HepG2 (cell line): Measurements from ENCODE around the gene SOX9. TPM values are rescaled to one million over a fixed set of nuclear protein-coding genes. Genes with fewer than 3 reads are reported as not detected.

ENCODE experiments used
- ADNP ChIP-seq: sonication (generic); formaldehyde crosslinking; IDR thresholded peaks from 2 replicates; pipeline ENCODE4 v1.4.0; 2020; ENCODE audit warnings: missing genetic modification reagents
- AFF4 ChIP-seq: sonication (generic); formaldehyde crosslinking; IDR thresholded peaks from 2 replicates; pipeline ENCODE4 v1.4.0; 2020; ENCODE audit warnings: missing genetic modification reagents
- CBX5 ChIP-seq: sonication (generic); formaldehyde crosslinking; IDR thresholded peaks from 2 replicates; pipeline ENCODE4 v1.4.0; 2020; ENCODE audit warnings: missing genetic modification reagents, borderline replicate concordance
- ELK4 ChIP-seq: sonication (generic); formaldehyde crosslinking; IDR thresholded peaks from 2 replicates; pipeline ENCODE4 v1.9.0; 2021; ENCODE audit warnings: missing genetic modification reagents, borderline replicate concordance
- HCFC1 ChIP-seq: fragments of 150-350 bp; IDR thresholded peaks from 2 replicates; pipeline ENCODE4 v1.6.1; 2014; ENCODE audit warnings: low read depth, low read length
- HMGA1 ChIP-seq: sonication (generic); formaldehyde crosslinking; conservative IDR thresholded peaks from 2 replicates; pipeline ENCODE4 v1.4.0; 2020; ENCODE audit warnings: missing genetic modification reagents
- IRX3 ChIP-seq: sonication (generic); formaldehyde crosslinking; IDR thresholded peaks from 2 replicates; pipeline ENCODE4 v1.8.1; 2023; ENCODE audit warnings: mild to moderate bottlenecking, low read depth, missing genetic modification reagents, borderline replicate concordance
- KLF12 ChIP-seq: sonication (generic); formaldehyde crosslinking; IDR thresholded peaks from 2 replicates; pipeline ENCODE4 v1.4.0; 2020; ENCODE audit warnings: missing genetic modification reagents, borderline replicate concordance
- MYC ChIP-seq: sonication (generic); formaldehyde crosslinking; IDR thresholded peaks from 2 replicates; pipeline ENCODE4 v1.9.0; 2021; ENCODE audit warnings: missing genetic modification reagents, borderline replicate concordance
- NR3C1 ChIP-seq: sonication (generic); formaldehyde crosslinking; IDR thresholded peaks from 2 replicates; pipeline ENCODE4 v1.4.0; 2020; ENCODE audit warnings: missing genetic modification reagents
- POLR2G ChIP-seq: fragments of 200-400 bp; formaldehyde crosslinking; IDR thresholded peaks from 2 replicates; pipeline ENCODE4 v1.6.1; 2018; ENCODE audit warnings: mild to moderate bottlenecking, low read depth, low read length, moderate library complexity
- RBAK ChIP-seq: sonication (generic); formaldehyde crosslinking; IDR thresholded peaks from 2 replicates; pipeline ENCODE4 v1.5.1; 2020; ENCODE audit warnings: mild to moderate bottlenecking, missing genetic modification reagents
- REL ChIP-seq: sonication (generic); formaldehyde crosslinking; conservative IDR thresholded peaks from 2 replicates; pipeline ENCODE4 v1.8.0; 2022; ENCODE audit warnings: mild to moderate bottlenecking, missing genetic modification reagents, moderate library complexity
- SNAPC5 ChIP-seq: sonication (generic); formaldehyde crosslinking; IDR thresholded peaks from 2 replicates; pipeline ENCODE4 v1.8.1; 2023; ENCODE audit warnings: mild to moderate bottlenecking, missing genetic modification reagents, borderline replicate concordance
- THAP11 ChIP-seq: IDR thresholded peaks from 2 replicates; pipeline ENCODE4 v1.6.1; 2016; ENCODE audit warnings: missing biosample characterization, missing genetic modification reagents
- ZFP62 ChIP-seq: sonication (generic); formaldehyde crosslinking; IDR thresholded peaks from 2 replicates; pipeline ENCODE4 v1.4.0; 2020; ENCODE audit warnings: missing genetic modification reagents
- ZNF326 ChIP-seq: sonication (generic); formaldehyde crosslinking; IDR thresholded peaks from 2 replicates; pipeline ENCODE4 v1.4.0; 2020; ENCODE audit warnings: missing genetic modification reagents, borderline replicate concordance
- ZNF335 ChIP-seq: sonication (generic); formaldehyde crosslinking; IDR thresholded peaks from 2 replicates; pipeline ENCODE4 v1.4.0; 2020; ENCODE audit warnings: missing genetic modification reagents
- ZNF512B ChIP-seq: sonication (generic); formaldehyde crosslinking; IDR thresholded peaks from 2 replicates; pipeline ENCODE4 v1.5.1; 2020; ENCODE audit warnings: missing genetic modification reagents, mild to moderate bottlenecking, borderline replicate concordance
- ZNF549 ChIP-seq: sonication (generic); formaldehyde crosslinking; IDR thresholded peaks from 2 replicates; pipeline ENCODE4 v1.5.0; 2020; ENCODE audit warnings: missing genetic modification reagents
- ZNF7 ChIP-seq: IDR thresholded peaks from 2 replicates; pipeline ENCODE4 v1.6.1; 2016; ENCODE audit warnings: missing biosample characterization, missing genetic modification reagents
- ZNF709 ChIP-seq: sonication (generic); formaldehyde crosslinking; IDR thresholded peaks from 2 replicates; pipeline ENCODE4 v1.5.0; 2020; ENCODE audit warnings: mild to moderate bottlenecking, missing genetic modification reagents
- ZNF740 ChIP-seq: sonication (generic); formaldehyde crosslinking; IDR thresholded peaks from 2 replicates; pipeline ENCODE4 v1.4.0; 2020; ENCODE audit warnings: missing genetic modification reagents
- ZNF749 ChIP-seq: sonication (generic); formaldehyde crosslinking; IDR thresholded peaks from 2 replicates; pipeline ENCODE4 v1.8.0; 2022; ENCODE audit warnings: mild to moderate bottlenecking, missing genetic modification reagents, moderate library complexity, borderline replicate concordance
- polyA plus RNA-seq, 8 experiments: library from polyadenylated mRNA; depleted of rRNA in 3 of 8; stranded (reverse) in 7 of 8; unstranded in 1 of 8; fragments of >200 nt; fragmentation: Illumina TruSeq in 4 of 8; extraction: Trizol in 4 of 8; gene quantifications; 2 replicates each; pipeline versions ENCODE4 v1.2.1 to v1.2.3, GENCODE V29; 2011 to 2016; ENCODE audit warnings: low read depth in 4 of 8, missing spikeins in 1 of 8, mixed read lengths in 1 of 8; ENCODE audit not compliant: insufficient read depth in 1 of 8
- total RNA-seq, 5 experiments: library from RNA; depleted of rRNA; stranded (reverse); fragments of >200 nt; fragmentation: Illumina TruSeq; extraction: Trizol; gene quantifications; 2 replicates each; pipeline ENCODE4 v1.2.3, GENCODE V29; 2016; ENCODE audit warnings: low read depth in 1 of 5

The SOX9 gene
- total and polyA plus RNA-seq, 2 of the 13 experiments (the other 11 are each of a cell fraction or from before 2014, with no cell fraction given), result 16.1 to 27.6 TPM

GRCh38 chr17:72125226-72125651, 4.4 kb downstream of the SOX9 start (continued):
- TF ChIP-seq ZNF335 (CRISPR knock-in tag) (no peak), ZNF7 (peak; percentile 41; the same call in 1 of the 2 replicates), HMGA1 (CRISPR knock-in tag) (no peak), ELK4 (no peak), POLR2G (peak; percentile 69), RBAK (CRISPR knock-in tag) (no peak), HCFC1 (no peak), THAP11 (CRISPR knock-in tag) (0 out of 2 replicates have a peak, but pooled peaks have one; percentile 14), MYC (CRISPR knock-in tag) (peak; percentile 24; the same call in 1 of the 2 replicates), IRX3 (no peak), ZNF749 (CRISPR knock-in tag) (no peak), CBX5 (0 out of 2 replicates have a peak, but pooled peaks have one; percentile 22), ZNF512B (CRISPR knock-in tag) (no peak), ZNF709 (CRISPR knock-in tag) (no peak), ZNF740 (CRISPR knock-in tag) (no peak), ZNF326 (CRISPR knock-in tag) (no peak), KLF12 (no peak), ZNF549 (CRISPR knock-in tag) (no peak), AFF4 (CRISPR knock-in tag) (no peak), NR3C1 (CRISPR knock-in tag) (no peak), ZFP62 (CRISPR knock-in tag) (no peak), REL (CRISPR knock-in tag) (no peak), ADNP (CRISPR knock-in tag) (no peak), SNAPC5 (no peak)
